Activated T-helper 2 cell treated with anti-CD3 and anti-CD28 coated beads, Interferon-gamma antibody, Interleukin-2, Interleukin-4, amounts not matched to agents 10 μg/mL and 5 μg/mL and 100 μg/mL, durations not matched to agents 14 hours and 24 hours and 36 hours (primary cell): ENCODE data around the gene ZNF451. TPM values are rescaled to one million over a fixed set of nuclear protein-coding genes. Genes with fewer than 3 reads are reported as not detected.
"Not testable (repeated sequence)": the region's sequence is repeated elsewhere in the genome, so short reads cannot be mapped to it uniquely, and the experiment has no call there.

Experiments
- DNase-seq: peaks from one replicate; pipeline ENCODE4 v3.0.0; 2021; ENCODE audit warnings: low spot score
- H3K27ac Mint-ChIP-seq: one replicate; pipeline ENCODE4 v1.8.0; 2021; ENCODE audit warnings: mixed read lengths
- H3K27me3 Mint-ChIP-seq: one replicate; pipeline ENCODE4 v1.8.0; 2021; ENCODE audit warnings: low read depth, mixed read lengths
- H3K36me3 Mint-ChIP-seq: one replicate; pipeline ENCODE4 v1.8.0; 2021; ENCODE audit warnings: low read depth, mixed read lengths
- H3K4me1 Mint-ChIP-seq: one replicate; pipeline ENCODE4 v1.8.0; 2021; ENCODE audit warnings: low read depth, mixed read lengths
- H3K4me3 Mint-ChIP-seq: one replicate; pipeline ENCODE4 v1.8.0; 2021; ENCODE audit warnings: low read depth, mild to moderate bottlenecking, moderate library complexity, mixed read lengths
- H3K9me3 Mint-ChIP-seq: one replicate; pipeline ENCODE4 v1.8.0; 2021; ENCODE audit warnings: mixed read lengths
- intact Hi-C: fragments of 100-400 bp; cut with micrococcal nuclease; formaldehyde crosslinking; loops from one replicate; pipeline ENCODE4 v1.15.1; 2023
- total RNA-seq: library from RNA; stranded (reverse); gene quantifications from 2 replicates; pipeline ENCODE4 v1.2.3, GENCODE V29; 2022

Gene ZNF451
- total RNA-seq, 1 donor from 2014 or later, result 60.3 TPM

- no peak overlapping the region for H3K4me3 Mint-ChIP-seq
- peaks cover 3% of the 10 kb centered on the region for H3K36me3 Mint-ChIP-seq
- no peaks in the 10 kb centered on the region for H3K27me3 Mint-ChIP-seq
- intact Hi-C loops, result no loop called here
- no peak for DNase-seq
- no peak overlapping the region for H3K27ac Mint-ChIP-seq
- no peaks in the 10 kb centered on the region for H3K4me1 Mint-ChIP-seq
- no peaks in the 10 kb centered on the region for H3K9me3 Mint-ChIP-seq
These were observed 17.9 kb upstream of the ZNF451 start for GRCh38 chr6:57072108-57072507.

- no peak overlapping the region for H3K4me3 Mint-ChIP-seq
- no peak for DNase-seq
- H3K27ac Mint-ChIP-seq, result no peak overlapping the region
- intact Hi-C loops, result no loop called here
- H3K9me3 Mint-ChIP-seq, result no peaks in the 10 kb centered on the region
- H3K36me3 Mint-ChIP-seq, result peaks cover 10% of the 10 kb centered on the region
- no peaks in the 10 kb centered on the region for H3K27me3 Mint-ChIP-seq
- H3K4me1 Mint-ChIP-seq, result peaks cover 3% of the 10 kb centered on the region
These were observed 15.6 kb upstream of the ZNF451 start for GRCh38 chr6:57074383-57074782.

GRCh38 chr6:57075092-57075491, 14.9 kb upstream of the ZNF451 start:
- Mint-ChIP-seq H3K27ac (no peak overlapping the region), H3K27me3 (no peaks in the 10 kb centered on the region), H3K4me3 (no peak overlapping the region), H3K4me1 (peaks cover 3% of the 10 kb centered on the region), H3K36me3 (peaks cover 10% of the 10 kb centered on the region), H3K9me3 (peaks cover under 1% of the 10 kb centered on the region)
- no peak for DNase-seq
- intact Hi-C loops, result no loop called here

- Mint-ChIP-seq H3K9me3 (peaks cover 8% of the 10 kb centered on the region), H3K4me1 (peaks cover 3% of the 10 kb centered on the region), H3K27ac (no peak overlapping the region), H3K4me3 (no peak overlapping the region), H3K36me3 (peaks cover 17% of the 10 kb centered on the region), H3K27me3 (no peaks in the 10 kb centered on the region)
- DNase-seq, result no peak
- intact Hi-C loops, result no loop called here
These were observed 11.3 kb upstream of the ZNF451 start for GRCh38 chr6:57078531-57079207.

GRCh38 chr6:57085471-57085870, 4.5 kb upstream of the ZNF451 start:
- Mint-ChIP-seq H3K36me3 (peaks cover 3% of the 10 kb centered on the region), H3K27me3 (no peaks in the 10 kb centered on the region), H3K4me1 (peaks cover 9% of the 10 kb centered on the region), H3K4me3 (no peak overlapping the region), H3K27ac (no peak overlapping the region), H3K9me3 (peaks cover 3% of the 10 kb centered on the region)
- no peak for DNase-seq
- intact Hi-C loops, result no loop called here

GRCh38 chr6:57086843-57087242, 3.1 kb upstream of the ZNF451 start:
- Mint-ChIP-seq H3K9me3 (no peaks in the 10 kb centered on the region), H3K4me1 (peaks cover 15% of the 10 kb centered on the region), H3K36me3 (peaks cover 7% of the 10 kb centered on the region), H3K27me3 (no peaks in the 10 kb centered on the region), H3K27ac (no peak overlapping the region), H3K4me3 (no peak overlapping the region)
- intact Hi-C loops, result no loop called here
- no peak for DNase-seq

- Mint-ChIP-seq H3K9me3 (no peaks in the 10 kb centered on the region), H3K36me3 (peaks cover 15% of the 10 kb centered on the region), H3K4me1 (peaks cover 24% of the 10 kb centered on the region), H3K4me3 (no peak overlapping the region), H3K27me3 (no peaks in the 10 kb centered on the region), H3K27ac (no peak overlapping the region)
- no peak for DNase-seq
- intact Hi-C loops, result no loop called here
These were observed 2.1 kb upstream of the ZNF451 start for GRCh38 chr6:57087916-57088315.

- Mint-ChIP-seq H3K27me3 (no peaks in the 10 kb centered on the region), H3K4me1 (peaks cover 35% of the 10 kb centered on the region), H3K4me3 (peak overlapping the region; percentile 73), H3K27ac (peak overlapping the region; percentile 81), H3K9me3 (no peaks in the 10 kb centered on the region), H3K36me3 (peaks cover 23% of the 10 kb centered on the region)
- intact Hi-C loops, result loop anchor here (1.0 kb wide), 4 partner anchors 43 to 227 kb away; partner anchors contain the start of genes BAG2 and KIAA1586
- DNase-seq, result no peak
These were observed 723 bp upstream of the ZNF451 start for GRCh38 chr6:57089265-57089664.

- Mint-ChIP-seq H3K4me3 (peak overlapping the region; percentile 73), H3K4me1 (peaks cover 37% of the 10 kb centered on the region), H3K36me3 (peaks cover 24% of the 10 kb centered on the region)
- not testable (repeated sequence) for DNase-seq, H3K27me3 Mint-ChIP-seq, H3K9me3 Mint-ChIP-seq, H3K27ac Mint-ChIP-seq
- intact Hi-C loops, result loop anchor here (1.0 to 10.0 kb wide), 2 partner anchors 132 to 136 kb away; partner anchors contain the start of genes BEND6 and RAB23
These were observed 575 bp downstream of the ZNF451 start for GRCh38 chr6:57090458-57091067.

GRCh38 chr6:57091375-57091774, 1.4 kb downstream of the ZNF451 start:
- H3K9me3 Mint-ChIP-seq, DNase-seq, H3K27me3 Mint-ChIP-seq: not testable (repeated sequence)
- intact Hi-C loops, result loop anchor here (10.0 kb wide), 1 partner anchor 137 kb away; the partner anchor contains the start of gene BEND6
- H3K36me3 Mint-ChIP-seq, result peaks cover 26% of the 10 kb centered on the region
- peak overlapping the region; percentile 24 for H3K27ac Mint-ChIP-seq
- H3K4me3 Mint-ChIP-seq, result peak overlapping the region; percentile 75
- H3K4me1 Mint-ChIP-seq, result peaks cover 39% of the 10 kb centered on the region

GRCh38 chr6:57094689-57095088, 4.7 kb downstream of the ZNF451 start:
- Mint-ChIP-seq H3K36me3 (peaks cover 52% of the 10 kb centered on the region), H3K4me3 (no peak overlapping the region), H3K9me3 (no peaks in the 10 kb centered on the region), H3K27ac (no peak overlapping the region), H3K4me1 (peaks cover 36% of the 10 kb centered on the region), H3K27me3 (no peaks in the 10 kb centered on the region)
- intact Hi-C loops, result loop anchor here (10.0 kb wide), 1 partner anchor 140 kb away; the partner anchor contains the start of gene BEND6
- no peak for DNase-seq

- H3K27me3 Mint-ChIP-seq, result no peaks in the 10 kb centered on the region
- H3K27ac Mint-ChIP-seq, result no peak overlapping the region
- intact Hi-C loops, result loop anchor here (10.0 kb wide), 1 partner anchor 143 kb away; the partner anchor contains the start of gene BEND6
- DNase-seq, result no peak
- H3K36me3 Mint-ChIP-seq, result peaks cover 65% of the 10 kb centered on the region
- H3K9me3 Mint-ChIP-seq, result no peaks in the 10 kb centered on the region
- H3K4me1 Mint-ChIP-seq, result peaks cover 22% of the 10 kb centered on the region
- no peak overlapping the region for H3K4me3 Mint-ChIP-seq
These were observed 7.6 kb downstream of the ZNF451 start for GRCh38 chr6:57097596-57097995.

- intact Hi-C loops, result no loop called here
- peaks cover 82% of the 10 kb centered on the region for H3K36me3 Mint-ChIP-seq
- no peak for DNase-seq
- no peak overlapping the region for H3K27ac Mint-ChIP-seq
- H3K4me3 Mint-ChIP-seq, result no peak overlapping the region
- no peaks in the 10 kb centered on the region for H3K27me3 Mint-ChIP-seq
- H3K9me3 Mint-ChIP-seq, result no peaks in the 10 kb centered on the region
- peaks cover 16% of the 10 kb centered on the region for H3K4me1 Mint-ChIP-seq
These were observed 13.0 kb downstream of the ZNF451 start for GRCh38 chr6:57102976-57103375.
